CD4-positive, alpha-beta T cell treated with Interleukin-4 for 1 hour (primary cell): ENCODE data around the gene PCLAF.
"Not testable (repeated sequence)": the region's sequence is repeated elsewhere in the genome, so short reads cannot be mapped to it uniquely, and the experiment has no call there.

Experiments used
- DNase-seq, 2 donors: peaks; one replicate each; pipeline ENCODE4 v3.0.0-alpha.2; 2020 to 2022

Gene PCLAF

DNA sequence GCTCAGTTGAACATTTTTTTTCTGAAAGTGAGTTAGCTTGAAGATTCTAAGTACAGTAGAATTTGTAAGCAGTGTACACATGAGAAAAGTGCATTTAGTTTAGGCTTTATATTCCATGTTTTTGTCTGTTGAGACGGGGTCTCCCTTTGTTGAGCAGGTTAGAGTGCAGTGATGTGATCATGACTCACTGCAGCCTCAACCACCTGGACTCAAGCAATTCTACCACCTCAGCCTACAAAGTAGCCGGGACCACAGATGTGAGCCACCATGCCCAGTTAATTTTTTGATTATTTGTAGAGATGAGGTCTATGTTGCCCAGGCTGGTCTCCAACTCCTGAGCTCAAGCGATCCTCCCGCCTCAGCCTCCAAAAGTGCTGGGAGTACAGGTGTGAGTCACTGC is 20.0 kb downstream of the PCLAF start:
- DNase-seq, result no peak

GRCh38 chr15:64356710-64357040 is 24.6 kb downstream of the PCLAF start:
- DNase-seq, result no peak

DNA sequence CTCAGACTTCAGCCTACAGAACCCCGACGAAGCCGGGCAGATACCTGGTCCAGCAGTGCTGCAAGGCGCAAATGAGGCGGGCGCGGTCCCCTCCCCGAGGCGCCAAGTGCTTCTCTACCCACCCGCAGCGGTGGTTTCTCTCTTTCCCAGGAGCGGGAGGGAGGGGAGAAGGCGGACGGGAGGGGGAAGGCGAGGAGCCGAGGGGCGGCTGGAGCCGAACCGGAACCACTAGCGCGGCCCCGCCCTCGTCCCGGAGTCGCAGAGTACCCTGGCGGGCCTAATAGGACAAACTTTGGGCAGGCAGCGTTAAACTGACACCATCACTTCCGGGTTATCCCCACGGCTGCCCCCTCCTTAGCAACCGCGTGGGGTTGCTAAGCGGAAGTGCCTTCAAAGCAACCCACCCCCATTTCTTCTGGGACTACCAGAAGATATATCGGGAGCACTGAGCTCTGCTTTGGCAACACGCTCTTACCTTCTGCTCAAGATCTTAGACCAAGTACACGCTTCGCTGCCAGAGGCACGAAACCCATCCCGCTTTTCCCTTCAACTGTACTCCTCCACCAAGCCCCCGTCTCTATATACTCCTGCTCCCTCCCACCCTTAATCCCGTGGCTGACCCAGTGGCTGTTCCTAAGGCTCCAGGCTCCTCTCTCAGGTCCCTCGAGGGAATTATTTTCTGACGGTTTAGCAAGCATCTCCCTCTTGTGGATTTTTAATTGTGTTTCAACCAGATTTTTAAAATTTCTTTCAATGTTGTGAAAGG is 25.1 kb downstream of the PCLAF start, which contains the start of gene CSNK1G1:
Gene CSNK1G1, minus strand, starts transcription at position 230 of the 766 bp plus-strand sequence. CDS start 55,674 bp downstream, outside the sequence.
- DNase-seq, result peak; percentile 94

DNA sequence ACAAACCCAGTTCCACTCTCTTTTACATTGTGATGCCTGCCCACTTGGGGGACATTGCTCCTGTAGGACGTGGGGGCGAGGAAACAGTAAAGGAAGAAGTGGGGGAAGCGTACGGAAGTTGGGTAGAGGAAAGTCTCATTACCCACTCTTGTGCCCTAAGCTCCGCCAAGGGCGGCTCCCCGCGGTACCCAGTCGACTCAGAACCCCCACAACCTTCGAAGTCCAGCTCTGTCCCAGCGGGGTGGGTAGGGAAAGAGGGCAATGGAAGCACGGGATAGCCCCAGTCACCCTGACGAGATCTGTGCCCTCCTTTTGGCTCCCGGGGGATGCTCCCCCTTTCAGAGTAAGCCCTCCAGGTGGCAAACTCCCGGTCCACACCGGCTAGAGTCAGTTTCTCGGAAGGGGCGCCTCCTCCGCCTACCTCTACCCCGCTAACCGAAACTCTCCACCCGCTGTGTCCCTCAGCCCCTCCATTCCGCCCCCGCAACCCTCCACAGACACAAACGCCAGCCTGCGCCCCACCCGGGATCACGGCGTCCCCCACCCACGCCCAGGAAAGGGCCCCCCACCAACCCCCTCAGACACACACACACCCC is 25.8 kb downstream of the PCLAF start:
- peak in 1 of 2 donors; percentile 7 for DNase-seq

DNA sequence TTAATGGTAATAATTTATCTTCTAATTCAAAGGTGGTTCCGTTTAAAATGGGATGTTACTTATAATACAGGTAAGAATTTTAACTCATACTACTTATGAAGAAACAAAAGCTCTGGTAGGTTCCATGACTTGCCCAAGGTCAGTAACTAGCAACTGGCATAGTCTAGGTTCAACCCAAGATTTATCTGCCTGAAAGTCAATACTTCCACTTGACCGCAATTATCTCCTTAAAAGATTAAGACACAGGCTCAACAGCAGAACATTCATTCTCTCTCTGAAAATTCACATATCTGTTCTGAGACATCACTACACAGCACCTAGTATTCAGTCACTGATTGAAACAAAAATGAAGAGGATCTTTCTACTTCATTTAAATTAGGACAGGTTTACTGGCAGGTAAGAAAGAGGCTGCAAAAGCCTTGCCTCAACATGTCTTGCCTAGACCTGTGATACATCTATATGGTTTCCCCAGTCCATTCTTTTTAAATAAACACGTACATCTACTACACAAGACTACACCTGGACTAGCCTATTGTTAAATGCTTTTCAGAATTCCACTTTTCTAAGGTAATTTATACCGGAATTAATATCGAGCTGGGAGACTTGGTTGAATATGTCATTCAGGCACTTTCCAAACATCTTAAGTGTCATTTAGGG is 26.4 kb downstream of the PCLAF start:
- DNase-seq, result no peak

DNA sequence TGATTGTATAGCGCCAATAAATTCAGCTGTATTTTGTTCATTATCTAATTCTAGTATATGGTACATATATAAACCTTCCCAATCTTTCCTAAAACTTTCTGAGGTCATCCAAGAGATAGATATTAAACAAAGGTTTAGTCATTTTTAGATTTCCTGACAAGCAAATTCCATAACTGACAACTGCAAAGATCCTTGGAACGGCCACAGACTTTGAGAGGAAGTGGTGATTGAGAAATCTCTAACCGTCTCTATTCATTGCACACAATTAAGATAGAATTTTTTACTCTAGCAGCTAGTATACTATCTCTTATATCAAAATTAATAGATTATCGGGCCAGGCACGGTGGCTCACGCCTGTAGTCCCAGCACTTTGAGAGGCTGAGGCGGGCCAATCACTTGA is 30.0 kb downstream of the PCLAF start:
- DNase-seq, result no peak

GRCh38 chr15:64349375-64349774 is 31.9 kb downstream of the PCLAF start:
- DNase-seq, result no peak

GRCh38 chr15:64348455-64348854 is 32.8 kb downstream of the PCLAF start:
- DNase-seq, result no peak

GRCh38 chr15:64346242-64346641 is 35.0 kb downstream of the PCLAF start:
- not testable (repeated sequence) for DNase-seq

- no peak for DNase-seq
Observed at GRCh38 chr15:64344651-64345294, 36.5 kb downstream of the PCLAF start.

- DNase-seq, result no peak
Observed at GRCh38 chr15:64343841-64344240, 37.4 kb downstream of the PCLAF start.

DNA sequence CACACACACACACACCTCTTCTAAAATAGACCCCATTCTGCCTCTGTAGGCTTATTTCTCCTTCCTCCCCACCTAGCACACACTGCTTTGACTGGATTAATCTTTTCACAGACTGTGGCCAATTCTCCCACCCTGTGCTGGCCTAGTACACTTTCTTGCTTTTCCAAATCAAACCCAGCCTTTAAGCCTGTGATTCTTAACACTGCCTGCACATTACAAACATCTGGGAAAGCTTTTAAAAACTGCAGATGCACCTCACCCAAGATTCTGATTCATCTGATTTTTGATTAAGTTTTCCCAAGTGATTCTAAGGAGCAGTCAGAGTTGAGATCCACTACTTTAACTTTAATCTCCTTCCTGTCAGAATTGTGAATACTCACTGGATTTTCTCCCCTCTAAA is 38.0 kb downstream of the PCLAF start:
- no peak for DNase-seq

- no peak for DNase-seq
Observed at GRCh38 chr15:64341961-64342360, 39.3 kb downstream of the PCLAF start.

DNA sequence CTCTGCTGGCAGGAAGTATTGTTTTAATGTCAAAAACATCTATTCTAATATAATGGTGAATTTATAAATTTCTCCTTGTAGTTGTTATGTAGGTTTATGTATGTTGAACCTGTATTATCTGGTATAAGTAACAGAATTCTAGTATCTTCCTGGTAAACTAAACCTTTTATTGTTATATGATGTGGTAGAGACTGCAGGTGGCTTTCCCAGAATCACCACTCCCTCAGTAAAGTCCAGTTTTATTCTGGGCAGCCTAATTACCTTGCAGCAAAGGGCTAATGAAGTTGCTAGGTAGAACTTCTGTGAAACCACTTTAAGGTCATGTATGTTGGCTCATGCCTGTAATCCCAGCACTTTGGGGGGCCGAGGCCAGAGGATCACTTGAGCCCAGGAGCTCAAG is 40.9 kb downstream of the PCLAF start:
- no peak for DNase-seq

GRCh38 chr15:64337761-64338160 is 43.5 kb downstream of the PCLAF start:
- DNase-seq, result no peak

GRCh38 chr15:64333986-64334929 is 47.0 kb downstream of the PCLAF start:
- peak; percentile 25 to 62 for DNase-seq

GRCh38 chr15:64333516-64333915 is 47.7 kb downstream of the PCLAF start:
- DNase-seq, result peak in 1 of 2 donors; percentile 6

- not testable (repeated sequence) for DNase-seq
Observed at GRCh38 chr15:64331668-64332067, 49.6 kb downstream of the PCLAF start.

DNA sequence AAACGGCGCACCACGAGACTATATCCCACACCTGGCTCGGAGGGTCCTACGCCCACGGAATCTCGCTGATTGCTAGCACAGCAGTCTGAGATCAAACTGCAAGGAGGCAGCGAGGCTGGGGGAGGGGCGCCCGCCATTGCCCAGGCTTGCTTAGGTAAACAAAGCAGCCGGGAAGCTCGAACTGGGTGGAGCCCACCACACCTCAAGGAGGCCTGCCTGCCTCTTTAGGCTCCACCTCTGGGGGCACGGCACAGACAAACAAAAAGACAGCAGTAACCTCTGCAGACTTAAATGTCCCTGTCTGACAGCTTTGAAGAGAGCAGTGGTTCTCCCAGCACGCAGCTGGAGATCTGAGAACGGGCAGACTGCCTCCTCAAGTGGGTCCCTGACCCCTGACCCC is 54.3 kb downstream of the PCLAF start:
- DNase-seq, result not testable (repeated sequence)

DNA sequence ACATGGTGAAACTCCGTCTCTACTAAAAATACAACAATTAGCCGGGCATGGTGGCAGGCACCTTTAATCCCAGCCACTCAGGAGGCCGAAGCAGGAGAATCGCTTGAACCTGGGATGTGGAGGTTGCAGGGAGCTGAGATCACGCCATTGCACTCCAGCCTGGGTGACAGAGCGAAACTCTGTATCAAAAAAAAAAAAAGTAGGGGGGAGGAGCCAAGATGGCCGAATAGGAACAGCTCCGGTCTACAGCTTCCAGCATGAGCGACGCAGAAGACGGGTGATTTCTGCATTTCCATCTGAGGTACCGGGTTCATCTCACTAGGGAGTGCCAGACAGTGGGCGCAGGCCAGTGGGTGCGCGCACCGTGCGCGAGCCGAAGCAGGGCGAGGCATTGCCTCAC is 54.8 kb downstream of the PCLAF start:
- not testable (repeated sequence) for DNase-seq

- DNase-seq, result no peak
Observed at GRCh38 chr15:64324165-64324877, 56.9 kb downstream of the PCLAF start.

DNA sequence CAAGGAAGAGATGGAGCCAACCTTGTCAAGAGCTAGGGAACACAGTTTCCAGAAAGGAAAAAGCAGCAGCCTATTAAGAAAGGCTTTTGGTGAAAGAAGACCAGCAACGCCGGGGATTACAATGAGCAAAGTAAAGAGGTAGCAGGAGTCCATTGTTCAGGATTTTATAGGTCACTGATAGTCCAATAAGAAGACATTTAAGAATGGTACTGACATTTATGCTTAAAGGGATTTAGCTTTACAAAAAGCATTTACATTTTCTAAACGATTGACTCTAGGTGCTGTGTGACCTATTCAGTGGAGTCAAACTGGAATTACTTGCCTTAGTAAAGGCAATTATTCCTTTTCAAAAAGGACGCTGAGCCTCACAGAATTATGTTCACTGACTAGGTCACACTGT is 66.0 kb downstream of the PCLAF start:
- no peak for DNase-seq
